ENCODE data around the gene SLC17A3.

The SLC17A3 gene

GRCh38 chr6:25889877-25890853, 16.1 kb upstream of the SLC17A3 start:
- DNase-seq (ENCODE audit: low read depth), result peak; percentile 43

DNA sequence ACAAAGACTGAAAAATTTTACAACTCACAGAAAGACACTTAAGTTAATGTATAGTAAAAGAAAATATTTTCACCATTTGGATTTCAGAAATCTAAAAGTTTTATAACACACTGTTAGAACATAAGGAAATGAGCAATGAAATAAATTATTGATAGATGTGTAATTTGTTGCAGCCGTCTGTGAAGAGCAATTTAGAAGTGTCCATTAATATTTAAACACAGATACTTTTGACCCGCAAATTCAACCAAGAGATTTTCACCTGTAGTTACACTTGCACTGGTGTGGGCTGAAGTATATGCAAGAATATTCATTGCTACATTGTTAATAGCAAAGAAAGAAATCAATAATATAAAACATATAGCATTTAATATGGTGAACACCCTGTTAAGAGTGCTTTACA, 14.6 kb upstream of the SLC17A3 start:
- no peak for DNase-seq (ENCODE audit: low read depth)

GRCh38 chr6:25886066-25886465, 12.0 kb upstream of the SLC17A3 start:
- no peak for DNase-seq (ENCODE audit: low read depth)

GRCh38 chr6:25883991-25884390, 9.9 kb upstream of the SLC17A3 start:
- peak; percentile 92 for DNase-seq (ENCODE audit: low read depth)

- DNase-seq (ENCODE audit: low read depth), result peak; percentile 49
Measured at GRCh38 chr6:25883536-25883935, 9.5 kb upstream of the SLC17A3 start.

- no peak for DNase-seq (ENCODE audit: low read depth)
Measured at GRCh38 chr6:25882051-25882496, 8.0 kb upstream of the SLC17A3 start.

GRCh38 chr6:25880601-25881000, 6.6 kb upstream of the SLC17A3 start:
- no peak for DNase-seq (ENCODE audit: low read depth)

GRCh38 chr6:25878721-25879322, 4.8 kb upstream of the SLC17A3 start:
- DNase-seq (ENCODE audit: low read depth), result no peak

- DNase-seq (ENCODE audit: low read depth), result no peak
Measured at GRCh38 chr6:25875926-25876602, 2.0 kb upstream of the SLC17A3 start.

- no peak for DNase-seq (ENCODE audit: low read depth)
Measured at GRCh38 chr6:25875563-25875905, 1.5 kb upstream of the SLC17A3 start.

- DNase-seq (ENCODE audit: low read depth), result no peak
Measured at GRCh38 chr6:25874822-25875562, 949 bp upstream of the SLC17A3 start.

DNA sequence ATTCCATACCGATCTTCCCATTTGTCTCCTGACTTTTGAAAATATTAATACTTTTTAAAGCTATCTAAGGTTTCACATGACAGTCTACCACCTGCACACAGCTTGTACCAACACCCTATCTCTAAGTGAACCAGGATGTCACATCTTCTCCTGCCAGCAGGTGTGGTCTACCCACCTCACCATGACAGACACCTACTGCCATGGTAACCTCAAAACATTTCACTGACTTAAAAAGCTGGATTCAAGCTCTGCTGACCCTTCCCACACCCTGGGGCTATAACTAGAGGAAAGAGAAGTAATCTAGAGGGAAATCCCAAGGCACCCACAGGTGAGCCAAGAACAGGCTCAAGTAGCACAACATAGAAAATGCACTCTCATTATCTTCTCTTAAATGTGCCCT, 1.2 kb downstream of the SLC17A3 start:
- no peak for DNase-seq (ENCODE audit: low read depth)

- DNase-seq (ENCODE audit: low read depth), result no peak
Measured at GRCh38 chr6:25869840-25870239, 4.2 kb downstream of the SLC17A3 start.

DNA sequence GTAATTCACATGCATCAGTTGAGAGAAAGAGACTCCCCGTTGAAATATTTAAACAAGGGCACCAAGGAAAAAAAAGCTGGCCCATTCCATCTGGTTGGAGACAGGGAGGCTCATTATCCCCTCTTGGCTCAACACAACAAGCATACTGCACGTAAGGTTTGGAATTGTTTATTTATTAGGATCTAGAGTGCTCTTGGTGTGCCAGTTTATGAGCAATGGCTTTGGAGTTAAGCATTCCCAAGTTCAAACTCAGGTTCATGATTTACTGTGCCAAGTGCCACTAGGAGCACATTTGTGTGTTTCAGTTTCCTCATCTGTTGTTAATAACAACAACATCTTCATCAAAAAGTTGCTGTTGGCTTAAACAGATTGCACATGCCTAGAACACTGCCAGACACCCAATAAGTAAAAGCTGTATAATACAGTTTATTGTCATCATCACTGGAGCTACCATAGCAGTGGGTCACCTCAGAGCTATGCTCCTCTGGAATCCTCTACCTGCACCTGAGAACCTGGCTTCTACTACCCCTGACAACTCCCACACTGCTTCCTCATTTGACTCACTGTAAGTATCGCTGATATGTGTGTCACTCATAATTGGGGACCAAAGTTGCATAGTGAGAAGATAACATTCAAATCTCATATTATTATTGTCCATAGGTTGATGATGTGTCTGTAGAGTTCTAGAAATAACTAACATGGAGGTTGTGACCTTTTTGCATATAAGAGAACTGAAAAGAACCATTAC, 5.4 kb downstream of the SLC17A3 start:
- DNase-seq (ENCODE audit: low read depth), result no peak

DNA sequence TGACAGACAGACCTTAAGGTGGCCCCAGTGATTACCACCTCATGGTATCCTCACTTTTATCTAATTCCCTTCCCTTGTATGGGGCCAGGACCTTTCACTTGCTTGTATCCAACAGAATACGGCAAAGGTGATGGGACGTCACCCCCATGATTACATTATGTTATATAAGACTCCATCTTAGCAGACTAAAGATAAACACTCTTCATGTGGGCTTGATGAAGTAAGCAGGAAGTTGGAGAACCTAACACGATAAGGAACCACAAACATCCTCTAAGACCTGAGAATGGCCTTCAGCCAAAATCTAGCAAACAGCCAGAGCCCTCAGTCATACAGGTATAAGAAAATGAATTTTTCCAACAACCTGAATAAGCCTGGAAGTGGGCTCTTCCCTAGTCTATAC, 8.0 kb downstream of the SLC17A3 start:
- DNase-seq (ENCODE audit: low read depth), result no peak

- DNase-seq (ENCODE audit: low read depth), result no peak
Measured at GRCh38 chr6:25863360-25863759, 10.7 kb downstream of the SLC17A3 start.

- no peak for DNase-seq (ENCODE audit: low read depth)
Measured at GRCh38 chr6:25862199-25862598, 11.8 kb downstream of the SLC17A3 start.

DNA sequence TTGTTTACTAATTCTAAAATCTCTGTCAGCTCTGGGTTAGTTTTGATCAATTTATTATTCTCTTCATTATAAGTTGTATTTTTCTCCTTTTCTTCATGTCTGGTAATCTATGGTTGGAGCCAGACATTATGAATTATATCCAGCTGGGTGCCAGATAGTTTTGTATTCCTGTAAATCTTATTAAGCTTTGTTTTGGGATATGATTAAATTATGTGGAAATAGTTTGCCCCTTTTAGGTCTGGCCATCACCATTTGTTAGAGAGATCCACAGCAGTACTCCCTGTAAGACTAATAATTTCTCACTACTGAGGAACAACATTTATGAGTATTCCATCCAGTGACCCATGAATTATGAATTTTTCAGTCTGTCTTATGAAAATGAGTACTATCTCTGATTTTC, 21.3 kb downstream of the SLC17A3 start:
- DNase-seq (ENCODE audit: low read depth), result no peak

DNA sequence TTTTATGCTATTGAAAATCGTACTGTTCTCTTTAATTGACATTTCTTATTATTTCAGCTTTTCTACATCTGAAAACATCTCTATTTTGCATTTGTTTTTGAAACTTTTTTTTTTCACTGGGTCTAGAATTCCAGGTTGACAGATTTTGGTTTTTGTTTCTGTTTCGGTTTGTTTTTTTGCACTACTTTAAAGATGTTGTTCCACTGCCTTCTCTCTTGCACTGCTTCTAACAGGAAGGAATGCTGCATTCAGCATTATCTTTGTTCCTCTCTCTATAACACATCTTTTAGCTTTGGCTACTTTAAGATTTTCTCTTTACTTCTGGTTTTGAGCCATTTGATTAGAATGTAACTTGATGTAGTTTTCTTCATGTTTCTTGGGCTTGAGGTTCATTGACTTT, 22.1 kb downstream of the SLC17A3 start:
- DNase-seq (ENCODE audit: low read depth), result no peak

DNA sequence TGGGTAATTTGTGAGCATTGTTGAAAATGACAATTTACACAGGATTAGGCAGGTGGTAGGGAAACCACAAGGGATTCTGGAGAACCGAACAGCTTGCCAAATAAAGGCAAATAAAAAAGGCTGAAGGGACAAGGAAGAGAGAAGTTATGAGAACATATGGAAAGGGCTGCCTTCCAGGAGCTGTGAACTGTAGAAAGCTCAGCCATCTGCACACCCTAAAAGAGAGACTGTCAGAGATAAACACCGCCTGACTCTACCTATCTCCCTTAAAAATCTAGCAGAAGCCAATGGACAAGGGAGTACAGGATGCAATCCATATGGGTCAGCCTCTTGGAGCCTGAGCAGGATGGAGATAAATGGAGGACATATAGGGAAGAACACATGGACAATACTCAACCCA, 29.5 kb downstream of the SLC17A3 start:
- no peak for DNase-seq (ENCODE audit: low read depth)

- no peak for DNase-seq (ENCODE audit: low read depth)
Measured at GRCh38 chr6:25842526-25842925, 31.5 kb downstream of the SLC17A3 start.
